K562 (cell line): ENCODE data around the gene MBD4. TPM values are rescaled to one million over a fixed set of nuclear protein-coding genes. Genes with fewer than 3 reads are reported as not detected.

Experiments
- ATAC-seq: fragments of 200-7000 bp; cut with Tn5 transposase; 3 replicates; pipeline ENCODE4 v1.9.1; 2020; ENCODE audit warnings: moderate library complexity
- BruUV-seq: library from RNA; stranded (reverse); fragments of 400-500 nt; replicated peaks from 2 replicates; lab custom pipeline; 2021; lab: Mats Ljungman, UMichigan
- CTCF ChIA-PET: fragments of 300-600 bp; formaldehyde crosslinking; extraction: SDS; loops from one replicate; lab custom pipeline; 2021; ENCODE audit warnings: low intra/inter-chr PET ratio; lab: Yijun Ruan, JAX
- POLR2A ChIA-PET: fragments of 300-600, 350-650 bp; sonication (Branson Sonifier 250); formaldehyde crosslinking; extraction: SDS; loops from one replicate; lab custom pipeline; 2021; ENCODE audit warnings: antibody characterized with exemption, inconsistent platforms; lab: Yijun Ruan, JAX
- DNase-seq, 4 experiments: peaks; one replicate each; pipeline versions ENCODE4 v3.0.0 to v3.0.0-alpha.2; 2011 to 2018; ENCODE audit warnings: low spot score in 3 of 4, mixed read lengths in 3 of 4; ENCODE audit errors: extremely low read depth in 1 of 4
- FAIRE-seq: peaks from 2 replicates; lab custom pipeline; 2011; peaks lifted over from hg19 to GRCh38; lab: Jason Lieb, UNC
- H2AFZ ChIP-seq: 2 replicates; pipeline ENCODE4 v1.6.0; 2011; ENCODE audit warnings: low read depth, low read length, control low read depth, inconsistent platforms
- H3K27ac ChIP-seq: fragments of 200-600 bp; 3 replicates; pipeline ENCODE4 v1.8.0; 2011; ENCODE audit warnings: low read depth, mild to moderate bottlenecking, control low read depth, inconsistent platforms, low read length, moderate library complexity, mixed read lengths; ENCODE audit errors: extremely low read depth
- H3K27me3 ChIP-seq, 2 experiments: fragments of 300-600 bp in 1 of 2; 2 replicates in 1 of 2; 3 replicates in 1 of 2; pipeline versions ENCODE4 v1.6.0 to v1.8.0; 2011; ENCODE audit warnings: inconsistent platforms in 2 of 2, low read length in 2 of 2, mild to moderate bottlenecking in 1 of 2, mixed read lengths in 1 of 2, moderate library complexity in 1 of 2; ENCODE audit not compliant: control insufficient read depth in 2 of 2, insufficient read depth in 2 of 2
- H3K36me3 ChIP-seq: fragments of 300-600 bp; 3 replicates; pipeline ENCODE4 v1.8.0; 2011; ENCODE audit warnings: mild to moderate bottlenecking, low read length, inconsistent platforms; ENCODE audit not compliant: control insufficient read depth, insufficient read depth
- H3K4me1 ChIP-seq, 2 experiments: fragments of 200-600 bp in 1 of 2; replicated peaks in 1 of 2; 2 replicates in 1 of 2; 3 replicates in 1 of 2; pipeline versions ENCODE4 v1.5.1 to v1.8.0; 2011; ENCODE audit warnings: inconsistent platforms in 2 of 2, low read length in 2 of 2, mild to moderate bottlenecking in 1 of 2, mixed read lengths in 1 of 2, moderate library complexity in 1 of 2; ENCODE audit not compliant: control insufficient read depth in 2 of 2, insufficient read depth in 2 of 2
- H3K4me2 ChIP-seq: 2 replicates; pipeline ENCODE4 v1.6.1; 2011; ENCODE audit warnings: low read length, control low read depth, inconsistent platforms, mixed read lengths; ENCODE audit not compliant: insufficient read depth
- H3K4me3 ChIP-seq: fragments of 200-600 bp; sonication (generic), shearing (Covaris generic); 2 replicates; pipeline ENCODE4 v1.5.1; 2016; ENCODE audit warnings: control low read depth, inconsistent platforms
- H3K79me2 ChIP-seq: fragments of 200-600 bp; 3 replicates; pipeline ENCODE4 v1.8.0; 2011; ENCODE audit warnings: low read length, inconsistent platforms; ENCODE audit not compliant: control insufficient read depth, insufficient read depth
- H3K9ac ChIP-seq, 2 experiments: 2 replicates each; pipeline versions ENCODE4 v1.6.0 to v1.6.1; 2011; ENCODE audit warnings: low read depth in 2 of 2, low read length in 2 of 2, control low read depth in 1 of 2, inconsistent platforms in 1 of 2, mild to moderate bottlenecking in 1 of 2, mixed read lengths in 1 of 2; ENCODE audit not compliant: insufficient read depth in 1 of 2
- H3K9me1 ChIP-seq: one replicate; pipeline ENCODE4 v1.6.0; 2011; ENCODE audit warnings: inconsistent platforms, mild to moderate bottlenecking, low read length, moderate library complexity; ENCODE audit not compliant: control insufficient read depth, insufficient read depth
- H3K9me3 ChIP-seq: replicated peaks from 2 replicates; pipeline ENCODE4 v1.5.1; 2011; ENCODE audit warnings: low read depth, low read length, inconsistent platforms; ENCODE audit not compliant: control insufficient read depth, insufficient read depth
- H4K20me1 ChIP-seq: replicated peaks from 2 replicates; pipeline ENCODE4 v1.6.1; 2011; ENCODE audit warnings: low read length, inconsistent platforms, mixed read lengths; ENCODE audit not compliant: control insufficient read depth, insufficient read depth
- HDGF ChIP-seq: fragments of 450-650 bp; IDR thresholded peaks from 2 replicates; pipeline ENCODE4 v1.6.1; 2016
- ZNF263 ChIP-seq: sonication (generic); formaldehyde crosslinking; IDR thresholded peaks from 2 replicates; pipeline ENCODE4 v1.8.0; 2022; ENCODE audit warnings: mild to moderate bottlenecking, missing genetic modification reagents, borderline replicate concordance
- WGBS: fragments of 100-300 bp; shearing (Covaris generic); methylation state at CpG from one replicate; pipeline ENCODE4 v1.1.6; 2016; ENCODE audit warnings: low coverage, mixed read lengths; ENCODE audit not compliant: insufficient coverage; ENCODE audit errors: missing lambda C conversion rate; 5-methylcytosine and 5-hydroxymethylcytosine counted together
- in situ Hi-C: fragments of 300-500 bp; cut with MboI; formaldehyde crosslinking; loops from 4 replicates; pipeline ENCODE4 v1.15.0; 2018; ENCODE audit warnings: inconsistent platforms, mixed read lengths
- intact Hi-C: fragments of 100-400 bp; cut with micrococcal nuclease; formaldehyde crosslinking; loops from 2 replicates; pipeline ENCODE4 v1.14.2; 2022
- polyA plus RNA-seq, 8 experiments: library from polyadenylated mRNA; depleted of rRNA in 4 of 8; stranded (reverse) in 5 of 8; unstranded in 3 of 8; fragments of >200 nt; fragmentation: Nextera tagmentation in 2 of 8; fragmentation: Illumina TruSeq in 1 of 8; extraction: Ambion mirVana in 2 of 8; extraction: Trizol in 1 of 8; gene quantifications; 2 replicates each; pipeline versions ENCODE4 v1.2.1 to v1.2.3, GENCODE V29; 2011 to 2014; ENCODE audit warnings: inconsistent platforms in 1 of 8, missing spikeins in 1 of 8
- total RNA-seq, 7 experiments: library from RNA; depleted of rRNA in 6 of 7; stranded (reverse); fragments of >200 nt in 6 of 7; fragmentation: Illumina TruSeq in 2 of 7; extraction: Trizol in 2 of 7; gene quantifications; 2 replicates each; pipeline versions ENCODE4 v1.2.1 to v1.2.3, GENCODE V29; 2011 to 2021; ENCODE audit warnings: low replicate concordance in 1 of 7
- TF ChIP-seq, protein P1 (sequence below), 3 experiments: IDR thresholded peaks in 2 of 3; conservative IDR thresholded peaks in 1 of 3; 2 replicates each; pipeline ENCODE4 v1.5.1; 2011 to 2012; ENCODE audit warnings: low read length in 3 of 3, mild to moderate bottlenecking in 3 of 3, control low read depth in 2 of 3, improper control_type of control experiment in 1 of 3, inconsistent platforms in 1 of 3, low read depth in 1 of 3, mixed read lengths in 1 of 3, moderate library complexity in 1 of 3; ENCODE audit not compliant: insufficient read depth in 2 of 3

Gene MBD4
- total and polyA plus RNA-seq, 9 of the 15 experiments (the other 6 are each of a cell fraction or from before 2014, with no cell fraction given): 13.3 to 63.9 (median 39.0) TPM

DNA sequence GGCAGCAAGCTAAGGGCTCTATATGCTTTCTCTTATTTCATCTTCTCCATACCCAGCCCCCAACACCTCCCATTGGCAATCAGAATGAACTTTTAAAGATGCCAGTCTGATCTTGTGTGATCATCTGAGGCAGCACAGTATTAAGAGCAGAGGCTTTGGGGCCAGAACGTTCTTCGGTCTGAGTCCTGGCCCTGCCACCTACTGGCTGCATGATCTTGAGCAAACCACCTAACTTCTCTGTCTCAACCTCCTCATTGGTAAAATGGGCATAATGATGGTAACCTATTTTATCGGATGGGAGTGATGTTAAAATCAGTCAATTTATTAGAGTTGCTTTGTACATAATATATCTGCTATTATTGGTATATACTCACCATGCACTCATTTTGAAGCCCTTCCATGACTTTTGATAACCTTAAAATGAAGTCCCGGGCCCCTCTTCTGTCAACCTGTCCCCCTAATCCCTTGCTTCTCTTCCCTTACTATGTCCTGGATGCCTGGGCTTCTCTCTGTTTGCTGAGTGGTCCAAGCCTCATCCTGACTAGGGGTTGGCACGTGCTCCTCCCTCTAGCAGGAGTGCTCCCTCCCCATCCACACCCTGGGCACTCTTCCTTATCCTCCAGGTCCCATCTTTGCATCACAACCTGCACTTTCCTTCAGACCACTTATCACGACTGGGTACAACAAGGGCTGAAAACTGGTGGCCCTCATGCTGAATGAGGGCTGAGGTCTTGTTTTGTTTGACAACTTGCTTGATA, 17.6 kb downstream of the MBD4 start:
- BruUV-seq: no TSS peak
- no peaks in the 10 kb centered on the region for H4K20me1 ChIP-seq
- no peak overlapping the region for H3K4me3 ChIP-seq
- POLR2A ChIA-PET: interaction anchor here (0.9 to 1.0 kb wide), 2 partner anchors 9 to 18 kb away, joined by 4 to 5 read pairs; partner anchors contain the start of genes IFT122 and MBD4
- TF ChIP-seq, protein P1, sequence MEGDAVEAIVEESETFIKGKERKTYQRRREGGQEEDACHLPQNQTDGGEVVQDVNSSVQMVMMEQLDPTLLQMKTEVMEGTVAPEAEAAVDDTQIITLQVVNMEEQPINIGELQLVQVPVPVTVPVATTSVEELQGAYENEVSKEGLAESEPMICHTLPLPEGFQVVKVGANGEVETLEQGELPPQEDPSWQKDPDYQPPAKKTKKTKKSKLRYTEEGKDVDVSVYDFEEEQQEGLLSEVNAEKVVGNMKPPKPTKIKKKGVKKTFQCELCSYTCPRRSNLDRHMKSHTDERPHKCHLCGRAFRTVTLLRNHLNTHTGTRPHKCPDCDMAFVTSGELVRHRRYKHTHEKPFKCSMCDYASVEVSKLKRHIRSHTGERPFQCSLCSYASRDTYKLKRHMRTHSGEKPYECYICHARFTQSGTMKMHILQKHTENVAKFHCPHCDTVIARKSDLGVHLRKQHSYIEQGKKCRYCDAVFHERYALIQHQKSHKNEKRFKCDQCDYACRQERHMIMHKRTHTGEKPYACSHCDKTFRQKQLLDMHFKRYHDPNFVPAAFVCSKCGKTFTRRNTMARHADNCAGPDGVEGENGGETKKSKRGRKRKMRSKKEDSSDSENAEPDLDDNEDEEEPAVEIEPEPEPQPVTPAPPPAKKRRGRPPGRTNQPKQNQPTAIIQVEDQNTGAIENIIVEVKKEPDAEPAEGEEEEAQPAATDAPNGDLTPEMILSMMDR (IDR thresholded peaks at IDR 0.05 in 2 of 3, conservative IDR thresholded peaks at IDR 0.05 in 1 of 3; ENCODE audit: insufficient read depth in 2 of 3, low read depth in 1 of 3, low read length in 3 of 3): peak in 1 of 3 experiments; percentile 8; a peak in 1 of 6 replicates
- peak; percentile 79 for TF ChIP-seq ZNF263 (CRISPR knock-in tag)
- no peak for TF ChIP-seq HDGF
- no peaks in the 10 kb centered on the region for H3K79me2 ChIP-seq
- FAIRE-seq (no peak), DNase-seq (no peak), ATAC-seq (no peak)
- H3K4me2 ChIP-seq: no peak overlapping the region
- intact Hi-C loops: no loop called here
- H3K9me3 ChIP-seq: no peaks in the 10 kb centered on the region
- no peak overlapping the region for H3K27ac ChIP-seq
- no peaks in the 10 kb centered on the region for H3K36me3 ChIP-seq
- peaks cover 15 to 18% of the 10 kb centered on the region in 2 experiments; a peak in 4 of 5 replicates for H3K4me1 ChIP-seq
- H3K9ac ChIP-seq: no peak overlapping the region
- H3K9me1 ChIP-seq: no peaks in the 10 kb centered on the region
- WGBS: 68% methylated on average over 5 of the region's 6 CpGs
- CTCF ChIA-PET: no interaction called here
- no peaks in the 10 kb centered on the region for H3K27me3 ChIP-seq
- H2AFZ ChIP-seq: no peak overlapping the region
- in situ Hi-C loops: no loop called here
